Right cardiac atrium (tissue), 5 donors: ENCODE data around the gene SPATA2L. TPM values are rescaled to one million over a fixed set of nuclear protein-coding genes. Genes with fewer than 3 reads are reported as not detected.
"Not testable (repeated sequence)": the region's sequence is repeated elsewhere in the genome, so short reads cannot be mapped to it uniquely, and the experiment has no call there.

Experiments
- ATAC-seq, 2 donors: fragments of 200-7000 bp; cut with Tn5 transposase; one replicate each; pipeline versions ENCODE4 v1.8.0 to v1.9.1; 2020; ENCODE audit warnings: moderate library complexity in 2 of 2, mild to moderate bottlenecking in 1 of 2
- DNase-seq, 3 donors: peaks; one replicate each; pipeline ENCODE4 v3.0.0-alpha.2; 2020
- H3K27ac ChIP-seq: one replicate; pipeline ENCODE4 v1.5.1; 2013; ENCODE audit warnings: mild to moderate bottlenecking, low read length, control low read depth, moderate library complexity
- H3K27me3 ChIP-seq: one replicate; pipeline ENCODE4 v1.6.1; 2013; ENCODE audit not compliant: control insufficient read depth, insufficient read depth
- H3K4me1 ChIP-seq: one replicate; pipeline ENCODE4 v1.6.1; 2013; ENCODE audit warnings: low read length; ENCODE audit not compliant: control insufficient read depth, insufficient read depth
- H3K4me3 ChIP-seq: one replicate; pipeline ENCODE4 v1.5.1; 2013; ENCODE audit warnings: low read length, control low read depth
- H3K9me3 ChIP-seq: one replicate; pipeline ENCODE4 v1.6.1; 2013; ENCODE audit warnings: low read length; ENCODE audit not compliant: control insufficient read depth
- WGBS: extraction: QIAGEN DNeasy Blood & Tissue Kit; methylation state at CpG from one replicate; pipeline ENCODE4 v1.1.7; 2013; 5-methylcytosine and 5-hydroxymethylcytosine counted together
- intact Hi-C, 4 donors: fragments of 100-400 bp; cut with DNase I; formaldehyde crosslinking; loops; one replicate each; pipeline versions ENCODE4 v1.11.0 to v1.14.0; 2022 to 2023
- polyA plus RNA-seq: library from polyadenylated mRNA; stranded (reverse); fragments of 200-250 nt; gene quantifications from one replicate; pipeline ENCODE4 v1.2.3, GENCODE V29; 2013
- total RNA-seq, 4 donors: library from RNA; stranded (reverse); fragmentation: NEBNext Ultra II Directional; extraction: Animal tissue kit (Norgen Biotek cat#: 25700); gene quantifications; one replicate each; pipeline ENCODE4 v1.2.1, GENCODE V29; 2021
- donor health status: healthy with polysubstance abuse.
- donor health status: DM: no; HTN: yes; CAD: no.
- donor health status: DM: no; HTN: no; CAD: no.
- donor health status: DM: no; HTN: yes; CAD: no; lungs with severe emphysema.
- donor health status: DM: yes; HTN: yes; CAD: no.

The SPATA2L gene
- total and polyA plus RNA-seq, 5 donors: 2.3 to 5.2 (median 3.5) TPM

DNA sequence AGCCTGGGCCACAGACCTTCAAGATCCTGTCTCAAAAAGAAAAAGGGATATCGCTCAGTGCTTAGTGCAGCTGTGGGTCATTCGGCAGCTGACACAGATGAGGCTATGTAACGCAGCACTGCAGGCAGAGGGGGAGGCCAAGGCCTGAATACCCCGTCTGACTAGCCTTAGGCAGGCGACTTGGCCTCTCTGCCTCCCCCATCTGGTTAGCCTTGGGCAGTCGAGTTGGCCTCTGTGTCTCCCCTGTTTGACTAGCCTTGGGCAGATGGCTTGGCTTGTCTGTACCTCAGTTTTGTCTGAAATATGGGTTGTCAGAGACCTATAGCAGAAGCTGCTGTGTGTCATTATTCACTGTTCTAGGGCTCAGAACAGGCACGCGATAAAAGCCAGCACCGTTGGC lies 33.9 kb downstream of the SPATA2L start:
- ATAC-seq (no peak), DNase-seq (no peak)
- no peak overlapping the region for H3K4me3 ChIP-seq
- no peaks in the 10 kb centered on the region for H3K4me1 ChIP-seq
- WGBS: 84% methylated on average over 9 of the region's 9 CpGs
- no peaks in the 10 kb centered on the region for H3K9me3 ChIP-seq
- H3K27me3 ChIP-seq: no peaks in the 10 kb centered on the region
- no peak overlapping the region for H3K27ac ChIP-seq
- intact Hi-C loops: no loop called here

DNA sequence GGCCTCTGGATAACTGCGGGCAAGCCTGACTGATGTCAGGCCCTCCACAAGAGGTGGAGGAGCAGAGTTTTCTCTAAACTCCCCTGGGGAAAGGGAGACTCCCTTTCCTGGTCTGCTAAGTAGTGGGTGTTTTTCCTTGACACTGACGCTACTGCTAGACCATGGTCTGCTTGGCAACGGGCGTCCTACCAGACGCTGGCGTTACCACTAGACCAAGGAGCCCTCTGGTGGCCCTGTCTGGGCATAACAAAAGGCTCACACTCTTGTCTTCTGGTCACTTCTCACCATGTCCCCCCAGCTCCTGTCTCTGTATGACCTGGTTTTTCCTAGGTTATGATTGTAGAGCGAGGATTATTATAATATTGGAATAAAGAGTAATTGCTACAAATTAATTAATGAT lies 34.5 kb downstream of the SPATA2L start:
- H3K27me3 ChIP-seq, H3K9me3 ChIP-seq, H3K4me3 ChIP-seq, ATAC-seq, intact Hi-C loops, H3K27ac ChIP-seq, DNase-seq, H3K4me1 ChIP-seq: not testable (repeated sequence)
- 33% methylated on average over 7 of the region's 7 CpGs for WGBS

DNA sequence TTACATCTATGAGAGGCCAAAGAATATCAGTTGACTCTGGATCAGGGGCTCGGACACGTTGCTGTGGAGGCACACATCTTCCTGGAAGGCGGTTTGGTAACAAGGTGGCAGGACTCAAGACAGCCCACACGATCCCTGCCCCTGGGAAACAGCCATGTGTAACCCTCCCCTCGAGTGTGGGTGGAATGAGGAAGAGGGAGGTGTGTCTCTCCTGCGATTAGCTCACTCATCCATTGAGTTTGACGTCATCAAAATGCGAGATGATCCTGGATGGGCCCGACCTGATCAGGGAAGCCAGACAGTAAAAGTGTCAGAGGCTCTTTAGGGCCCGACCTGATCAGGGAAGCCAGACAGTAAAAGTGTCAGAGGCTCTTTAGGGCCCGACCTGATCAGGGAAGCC lies 37.3 kb downstream of the SPATA2L start:
- DNase-seq, H3K4me1 ChIP-seq, intact Hi-C loops, H3K4me3 ChIP-seq, H3K27ac ChIP-seq, H3K9me3 ChIP-seq, ATAC-seq, H3K27me3 ChIP-seq: not testable (repeated sequence)
- 85% methylated on average over 10 of the region's 11 CpGs for WGBS

DNA sequence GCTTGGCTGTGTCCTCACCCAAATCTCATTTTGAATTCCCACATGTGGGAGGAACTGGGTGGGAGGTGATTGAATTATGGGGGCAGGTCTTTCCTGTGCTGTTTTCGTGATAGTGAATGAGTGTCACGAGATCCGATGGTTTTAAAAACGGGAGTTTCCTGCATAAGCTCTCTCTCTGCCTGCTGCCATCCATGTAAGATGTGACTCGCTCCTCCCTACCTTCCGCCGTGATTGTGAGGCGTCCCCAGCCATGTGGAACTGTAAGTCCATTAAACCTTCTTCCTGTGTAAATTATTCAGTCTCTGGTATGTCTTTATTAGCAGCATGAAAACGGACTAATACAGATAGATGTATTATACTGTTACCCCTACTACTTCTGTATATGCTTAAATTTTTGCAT lies 40.3 kb downstream of the SPATA2L start:
- no peak overlapping the region for H3K27ac ChIP-seq
- H3K9me3 ChIP-seq: no peaks in the 10 kb centered on the region
- DNase-seq: no peak
- WGBS: 89% methylated on average over 9 of the region's 9 CpGs
- no peak overlapping the region for H3K4me3 ChIP-seq
- no peaks in the 10 kb centered on the region for H3K27me3 ChIP-seq
- no peak for ATAC-seq
- intact Hi-C loops: no loop called here
- H3K4me1 ChIP-seq: peaks cover 9% of the 10 kb centered on the region

DNA sequence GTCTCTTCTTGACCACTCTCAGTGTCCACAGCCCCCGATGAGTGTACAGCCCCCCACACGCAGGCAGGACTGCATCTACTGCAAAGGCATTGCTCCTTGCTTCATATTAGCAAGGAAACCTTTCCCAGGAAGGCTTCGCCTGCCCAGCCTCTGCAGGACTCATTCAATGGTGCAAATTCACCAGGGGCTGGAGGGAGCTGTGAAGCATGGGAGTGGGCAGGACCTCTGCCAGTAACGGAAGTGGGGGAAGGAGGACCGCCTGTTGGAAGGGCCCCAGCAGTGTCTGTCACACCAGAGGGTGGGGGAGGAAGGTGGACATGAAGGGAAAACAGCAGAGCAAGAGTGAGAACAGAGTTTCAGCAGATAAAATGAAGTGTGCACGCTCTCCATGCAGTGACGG lies 41.4 kb downstream of the SPATA2L start:
- ATAC-seq (no peak), DNase-seq (no peak)
- H3K4me3 ChIP-seq: no peak overlapping the region
- no peaks in the 10 kb centered on the region for H3K27me3 ChIP-seq
- 78% methylated on average over 7 of the region's 7 CpGs for WGBS
- no peak overlapping the region for H3K27ac ChIP-seq
- H3K9me3 ChIP-seq: no peaks in the 10 kb centered on the region
- intact Hi-C loops: no loop called here
- peaks cover 9% of the 10 kb centered on the region for H3K4me1 ChIP-seq

DNA sequence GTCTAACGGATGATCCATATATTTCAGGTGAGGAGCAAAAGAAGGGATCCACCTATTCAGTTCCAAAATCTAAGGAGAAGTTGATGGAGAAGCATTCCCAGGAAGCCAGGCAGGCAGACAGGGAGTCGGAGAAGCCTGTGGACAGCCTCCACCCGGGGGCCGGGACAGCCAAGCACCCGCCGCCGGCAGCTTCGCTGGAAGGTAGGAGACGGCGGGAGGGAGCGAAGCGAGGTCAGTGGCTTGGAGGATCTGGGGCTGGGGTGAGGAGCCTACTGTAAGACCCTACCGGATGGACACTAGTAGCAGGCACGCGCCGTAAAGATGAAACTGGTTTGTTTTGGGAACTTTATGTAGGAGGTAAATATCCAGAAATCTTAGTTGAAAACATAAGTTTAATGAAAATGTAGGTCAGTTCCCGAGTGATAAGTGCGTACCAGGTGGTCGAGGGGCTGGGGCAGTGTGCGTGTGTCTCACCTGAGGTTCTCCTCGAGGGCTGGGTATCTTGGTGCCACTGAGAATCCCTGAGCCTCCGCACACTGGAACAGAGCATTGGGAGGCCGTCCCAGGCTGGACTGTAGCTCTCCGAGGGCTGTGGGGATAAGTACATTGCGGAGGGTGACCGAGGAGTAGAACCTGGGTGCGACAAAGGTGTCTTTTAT lies 43.2 kb downstream of the SPATA2L start:
- DNase-seq (peak in 1 of 3 donors; percentile 61), ATAC-seq (peak in 1 of 2 donors; percentile 20)
- intact Hi-C loops: no loop called here
- peak overlapping the region; percentile 90 for H3K4me3 ChIP-seq
- no peaks in the 10 kb centered on the region for H3K9me3 ChIP-seq
- 16% methylated on average over 27 of the region's 27 CpGs for WGBS
- H3K27ac ChIP-seq: peak overlapping the region; percentile 2
- H3K27me3 ChIP-seq: no peaks in the 10 kb centered on the region
- H3K4me1 ChIP-seq: peaks cover 9% of the 10 kb centered on the region

DNA sequence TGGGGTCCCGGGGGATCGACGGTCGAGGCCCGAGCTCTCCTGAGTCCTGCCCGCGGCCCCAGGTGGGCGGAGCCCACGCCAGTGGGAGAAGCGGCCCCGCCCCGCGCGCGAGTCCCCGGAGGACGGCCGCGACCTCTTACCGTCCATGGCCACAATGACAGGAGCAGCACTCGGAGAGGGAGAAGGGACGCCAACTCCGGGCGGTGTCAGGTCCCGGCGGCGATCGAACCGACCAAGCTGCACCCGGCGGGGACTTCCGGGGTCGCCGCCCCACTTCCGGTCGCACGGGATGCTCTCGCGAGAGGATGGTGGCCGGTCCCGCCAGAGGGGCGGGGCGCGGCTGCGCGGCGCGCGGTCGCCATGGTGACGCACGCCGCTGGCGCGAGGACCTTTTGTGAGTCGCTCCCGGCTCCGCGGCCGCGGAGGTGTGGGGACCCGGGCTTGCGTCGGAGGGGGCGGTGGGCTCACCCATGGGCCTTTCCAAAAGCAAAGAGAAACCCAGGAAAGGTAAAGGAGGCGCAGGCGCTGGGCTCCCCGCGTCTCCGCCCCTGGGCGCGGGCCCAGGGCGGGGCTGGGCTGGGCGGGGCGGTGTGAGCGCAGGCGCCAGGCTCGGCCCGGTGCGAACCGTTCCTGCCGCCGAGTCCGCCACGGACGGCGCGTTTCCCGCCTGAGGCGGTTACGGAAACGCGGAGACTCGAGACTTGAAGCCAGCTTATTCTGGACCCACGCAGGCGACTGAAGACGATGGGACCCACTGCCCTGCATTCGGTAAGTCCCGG lies 43.9 kb downstream of the SPATA2L start, which contains the start of the genes CHMP1A and SPATA33:
Gene CHMP1A, minus strand, starts transcription at position 267 of the 779 bp plus-strand sequence. Its CDS starts 120 bp downstream, at position 147.
Gene SPATA33, plus strand, starts transcription at position 395 of the 779 bp plus-strand sequence. Its CDS starts 76 bp downstream, at position 471.
- ATAC-seq (peak; percentile 97), DNase-seq (peak; percentile 92 to 97 (median 96))
- H3K4me3 ChIP-seq: peak within 1 kb of the TSS; percentile 90
- intact Hi-C loops: no loop called here
- H3K4me1 ChIP-seq: peaks cover 9% of the 10 kb centered on the region
- peak within 1 kb of the TSS; percentile 82 for H3K27ac ChIP-seq
- no peaks in the 10 kb centered on the region for H3K9me3 ChIP-seq
- WGBS: under 1% methylated on average over 99 of the region's 99 CpGs
- no peaks in the 10 kb centered on the region for H3K27me3 ChIP-seq

DNA sequence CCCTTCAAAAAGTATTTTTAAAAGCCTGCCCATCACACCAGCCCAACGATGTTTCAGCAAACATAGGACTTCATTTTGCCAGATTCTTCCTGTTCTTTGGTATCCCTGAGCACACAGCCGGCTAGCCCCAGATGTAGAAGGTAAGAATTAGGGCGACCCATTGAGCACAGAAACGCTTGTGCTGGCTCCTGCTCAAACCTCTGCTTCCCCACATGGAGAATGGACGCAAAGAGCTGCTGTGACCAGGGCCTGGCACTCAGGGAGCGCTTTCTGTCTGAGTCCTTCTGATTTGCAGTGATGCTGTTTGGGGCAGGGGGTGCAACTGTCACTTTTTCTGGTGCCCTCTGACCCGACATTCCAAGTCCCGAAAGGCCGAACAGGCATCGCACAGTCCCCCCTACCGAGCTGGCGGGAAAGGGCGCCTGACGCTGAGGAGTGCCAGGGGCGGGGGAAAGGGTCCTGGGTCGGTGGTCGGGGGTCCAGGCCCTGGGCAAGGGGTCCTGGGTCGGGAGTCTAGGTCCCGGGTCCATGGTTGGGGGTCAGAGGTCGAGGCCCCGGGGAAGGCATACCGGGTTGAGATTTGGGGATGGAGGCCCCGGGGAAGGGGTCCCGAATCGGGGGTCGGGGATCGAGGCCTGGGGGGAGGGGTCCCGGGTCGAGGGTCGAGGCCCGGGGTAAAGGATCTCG lies 44.9 kb downstream of the SPATA2L start:
- H3K4me3 ChIP-seq: peak overlapping the region; percentile 90
- peaks cover 9% of the 10 kb centered on the region for H3K4me1 ChIP-seq
- H3K9me3 ChIP-seq: no peaks in the 10 kb centered on the region
- H3K27me3 ChIP-seq: no peaks in the 10 kb centered on the region
- no peak overlapping the region for H3K27ac ChIP-seq
- DNase-seq (peak in 1 of 3 donors; percentile 57), ATAC-seq (peak in 1 of 2 donors; percentile 1)
- 34% methylated on average over 32 of the region's 32 CpGs for WGBS
- intact Hi-C loops: no loop called here

DNA sequence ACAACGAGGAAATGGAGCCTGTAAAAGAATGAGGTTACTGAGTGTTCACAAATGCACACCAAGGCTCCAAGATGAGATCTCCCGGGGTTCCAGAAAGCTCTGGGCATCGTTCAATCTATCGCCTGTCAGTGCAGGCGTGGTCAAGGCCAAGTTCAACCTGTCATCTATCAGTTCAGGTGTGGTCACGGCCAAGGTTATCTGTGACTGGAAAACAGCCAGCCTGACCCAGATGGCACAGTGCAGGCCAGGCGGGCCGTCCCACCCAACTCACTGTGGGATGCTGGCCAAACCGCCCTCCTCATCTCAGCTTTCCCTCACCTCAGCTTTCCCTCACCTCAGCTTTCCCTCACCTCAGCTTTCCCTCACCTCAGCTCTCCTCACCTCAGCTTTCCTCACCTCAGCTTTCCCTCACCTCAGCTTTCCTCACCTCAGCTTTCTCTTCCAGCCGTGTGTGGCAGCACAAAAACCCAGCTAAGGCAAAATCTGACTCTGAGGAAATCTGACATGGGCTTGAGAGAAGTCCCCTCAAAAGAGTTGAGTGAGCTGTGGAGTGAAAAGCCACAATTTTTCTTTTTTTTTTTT lies 46.4 kb downstream of the SPATA2L start:
- ATAC-seq (no peak), DNase-seq (no peak)
- no peak overlapping the region for H3K4me3 ChIP-seq
- H3K9me3 ChIP-seq: no peaks in the 10 kb centered on the region
- H3K4me1 ChIP-seq: peaks cover 9% of the 10 kb centered on the region
- H3K27ac ChIP-seq: no peak overlapping the region
- WGBS: 85% methylated on average over 10 of the region's 10 CpGs
- intact Hi-C loops: no loop called here
- H3K27me3 ChIP-seq: no peaks in the 10 kb centered on the region

DNA sequence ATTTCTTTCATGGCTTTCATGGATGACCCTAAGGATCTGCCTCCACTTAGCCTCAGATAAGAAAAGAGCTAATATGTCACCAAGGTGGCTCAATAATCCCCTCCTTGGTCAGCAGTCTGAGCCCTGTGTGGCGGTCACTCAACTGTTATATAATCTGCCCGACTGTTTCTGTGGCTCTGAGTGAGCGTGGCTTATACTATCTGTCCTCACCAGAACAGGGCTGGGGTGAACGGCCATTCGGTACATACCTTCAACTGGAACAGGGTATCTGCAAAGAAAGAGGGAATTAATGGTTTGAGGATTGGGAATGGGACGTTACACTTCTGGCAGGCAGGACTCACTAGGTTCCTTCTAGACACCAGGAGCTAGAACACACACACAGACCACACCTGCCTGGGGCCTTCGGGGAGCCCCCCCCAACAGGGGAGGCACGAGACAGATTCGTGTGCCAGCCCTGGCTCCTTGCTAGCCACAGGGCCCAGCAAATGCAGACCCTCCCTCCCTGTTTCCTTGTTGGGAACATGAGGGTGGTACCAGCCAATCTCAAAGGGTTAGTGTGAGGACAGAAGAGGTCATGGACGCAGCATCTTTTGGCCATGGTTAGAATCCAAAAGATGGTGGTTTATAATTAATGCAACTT lies 47.7 kb downstream of the SPATA2L start:
- WGBS: 85% methylated on average over 10 of the region's 10 CpGs
- Histone ChIP-seq H3K4me1 (peaks cover 9% of the 10 kb centered on the region), H3K27me3 (no peaks in the 10 kb centered on the region), H3K9me3 (no peaks in the 10 kb centered on the region), H3K27ac (no peak overlapping the region), H3K4me3 (no peak overlapping the region)
- DNase-seq: no peak
- ATAC-seq: no peak
- intact Hi-C loops: no loop called here
